Esophagus muscularis mucosa (tissue), 4 donors: ENCODE data around the gene GPR62. TPM values are rescaled to one million over a fixed set of nuclear protein-coding genes. Genes with fewer than 3 reads are reported as not detected.
A peak's percentile ranks its signal among the peaks of the same experiment; 100 is the strongest.

Experiments used
- DNase-seq: peaks from one replicate; pipeline ENCODE4 v3.0.0-alpha.2; 2017; ENCODE audit errors: extremely low spot score
- H3K27ac ChIP-seq, 4 donors: fragments of 200-600 bp; sonication (generic); replicated peaks in 1 of 4; 1 replicate in 3 of 4; 2 replicates in 1 of 4; pipeline ENCODE4 v1.5.1; 2016 to 2019; ENCODE audit warnings: mild to moderate bottlenecking in 1 of 4
- H3K27me3 ChIP-seq, 4 donors: fragments of 200-600 bp; sonication (generic); one replicate each; pipeline versions ENCODE4 v1.5.1 to v1.6.0; 2016 to 2019
- H3K36me3 ChIP-seq, 4 donors: fragments of 200-600 bp; sonication (generic); one replicate each; pipeline ENCODE4 v1.5.1; 2016 to 2019
- H3K4me1 ChIP-seq, 4 donors: fragments of 200-600 bp; sonication (generic); one replicate each; pipeline ENCODE4 v1.5.1; 2016 to 2019
- H3K4me3 ChIP-seq, 4 donors: fragments of 200-600 bp; sonication (generic); 1 replicate in 2 of 4; 2 replicates in 2 of 4; pipeline ENCODE4 v1.5.1; 2016 to 2019; ENCODE audit warnings: mild to moderate bottlenecking in 4 of 4, moderate library complexity in 1 of 4
- H3K9me3 ChIP-seq, 4 donors: fragments of 200-600 bp; sonication (generic); 1 replicate in 3 of 4; 2 replicates in 1 of 4; pipeline ENCODE4 v1.5.1; 2016 to 2019
- CTCF ChIP-seq, 3 experiments: fragments of 200-600 bp in 2 of 3; fragments of 450-650 bp in 1 of 3; sonication (generic) in 2 of 3; IDR thresholded peaks; one replicate each; pipeline ENCODE4 v1.5.1; 2017 to 2019; ENCODE audit warnings: antibody characterized with exemption in 3 of 3, mild to moderate bottlenecking in 2 of 3, moderate library complexity in 1 of 3
- EP300 ChIP-seq: sonication (generic); formaldehyde crosslinking; IDR thresholded peaks from one replicate; pipeline ENCODE4 v1.6.1; 2017; ENCODE audit warnings: antibody characterized with exemption
- POLR2A ChIP-seq: fragments of 450-650 bp; IDR thresholded peaks from one replicate; pipeline ENCODE4 v1.6.1; 2017; ENCODE audit warnings: antibody characterized with exemption, moderate library complexity, mild to moderate bottlenecking, low read depth
- POLR2AphosphoS5 ChIP-seq, 2 donors: sonication (generic); formaldehyde crosslinking; IDR thresholded peaks; one replicate each; pipeline ENCODE4 v1.6.1; 2017; ENCODE audit warnings: antibody characterized with exemption in 2 of 2
- whole genome bisulfite sequencing: methylation state at CpG from one replicate; pipeline ENCODE4 v1.1.5; 2018; 5-methylcytosine and 5-hydroxymethylcytosine counted together
- intact Hi-C: fragments of 100-400 bp; cut with DNase I; formaldehyde crosslinking; loops from one replicate; pipeline ENCODE4 v1.15.1; 2023
- total RNA-seq, 4 donors: library from RNA; depleted of rRNA; stranded (reverse); fragments of >200 nt; gene quantifications; one replicate each; pipeline versions ENCODE4 v1.1.0 to v1.2.1, GENCODE V29; 2016

Gene GPR62
- total RNA-seq, 4 donors from 2014 or later = 0.11 to 0.42 (median 0.18) TPM

- Histone ChIP-seq H3K27me3 (no peaks in the 10 kb centered on the region), H3K4me3 (peak overlapping the region; percentile 55 to 75 (median 70)), H3K4me1 (peaks cover 27 to 58% (median 35%) of the 10 kb centered on the region in 4 donors), H3K36me3 (peaks cover 0 to 18% (median 7%) of the 10 kb centered on the region in 4 donors), H3K27ac (peak overlapping the region; percentile 93 to 96 (median 96)), H3K9me3 (no peaks in the 10 kb centered on the region)
- no peak for TF ChIP-seq POLR2AphosphoS5 (IDR thresholded peaks at IDR 0.05)
- TF ChIP-seq EP300 = no peak
- no peak for TF ChIP-seq POLR2A
- peak in 1 of 3 experiments; percentile 5 for TF ChIP-seq CTCF (IDR thresholded peaks at IDR 0.05)
- DNase-seq = no peak
- WGBS = 62% methylated on average over 21 of the region's 46 CpGs
- intact Hi-C loops = loop anchor here (2.0 kb wide), 1 partner anchor 33 kb away; the partner anchor contains the start of gene PARP3
These were observed 20.8 kb downstream of the GPR62 start for GRCh38 chr3:51975852-51976549.

- no peak for TF ChIP-seq CTCF (IDR thresholded peaks at IDR 0.05)
- TF ChIP-seq POLR2A = no peak
- TF ChIP-seq POLR2AphosphoS5 (IDR thresholded peaks at IDR 0.05) = no peak
- TF ChIP-seq EP300 = no peak
- WGBS = 84% methylated on average over 4 of the region's 9 CpGs
- intact Hi-C loops = no loop called here
- Histone ChIP-seq H3K27me3 (no peaks in the 10 kb centered on the region), H3K4me1 (peaks cover 35 to 58% (median 45%) of the 10 kb centered on the region in 4 donors), H3K27ac (no peak overlapping the region), H3K4me3 (no peak overlapping the region), H3K36me3 (peaks cover 0 to 13% (median 5%) of the 10 kb centered on the region in 4 donors), H3K9me3 (no peaks in the 10 kb centered on the region)
- DNase-seq = no peak
These were observed 22.4 kb downstream of the GPR62 start for GRCh38 chr3:51977446-51978142.

- intact Hi-C loops = no loop called here
- Histone ChIP-seq H3K27me3 (no peaks in the 10 kb centered on the region), H3K27ac (no peak overlapping the region), H3K36me3 (peaks cover 0 to 13% (median 5%) of the 10 kb centered on the region in 4 donors), H3K4me1 (peaks cover 31 to 58% (median 44%) of the 10 kb centered on the region in 4 donors), H3K9me3 (no peaks in the 10 kb centered on the region), H3K4me3 (no peak overlapping the region)
- no peak for TF ChIP-seq POLR2A
- no peak for TF ChIP-seq CTCF (IDR thresholded peaks at IDR 0.05)
- no peak for TF ChIP-seq EP300
- TF ChIP-seq POLR2AphosphoS5 (IDR thresholded peaks at IDR 0.05) = no peak
- DNase-seq = no peak
- WGBS = 78% methylated on average over 4 of the region's 4 CpGs
These were observed 22.9 kb downstream of the GPR62 start for GRCh38 chr3:51978143-51978502.

GRCh38 chr3:51980253-51980652, 25.1 kb downstream of the GPR62 start:
- H3K27me3 ChIP-seq = no peaks in the 10 kb centered on the region
- H3K4me1 ChIP-seq = peaks cover 32 to 57% (median 42%) of the 10 kb centered on the region in 4 donors
- H3K36me3 ChIP-seq = peaks cover 0 to 13% (median 5%) of the 10 kb centered on the region in 4 donors
- no peak for TF ChIP-seq CTCF (IDR thresholded peaks at IDR 0.05)
- TF ChIP-seq EP300 = no peak
- TF ChIP-seq POLR2AphosphoS5 (IDR thresholded peaks at IDR 0.05) = no peak
- TF ChIP-seq POLR2A = no peak
- no peak overlapping the region for H3K27ac ChIP-seq
- DNase-seq = no peak
- no peaks in the 10 kb centered on the region for H3K9me3 ChIP-seq
- WGBS = 99% methylated on average over 7 of the region's 10 CpGs
- intact Hi-C loops = no loop called here
- H3K4me3 ChIP-seq = no peak overlapping the region
